H4 (cell line): ENCODE results near the gene LYRM4. TPM values are rescaled to one million over a fixed set of nuclear protein-coding genes. Genes with fewer than 3 reads are reported as not detected.
A peak's percentile ranks its signal among the peaks of the same experiment; 100 is the strongest.

Experiments used
- DNase-seq: peaks from one replicate; pipeline ENCODE4 v3.0.0-alpha.2; 2015; ENCODE audit warnings: low spot score
- total RNA-seq: library from RNA; depleted of rRNA; stranded (reverse); fragments of >200 nt; shearing (Covaris generic); gene quantifications from 2 replicates; pipeline ENCODE4 v1.2.3, GENCODE V29; 2014

LYRM4 gene
- total RNA-seq, 1 experiment from 2014 or later: 33.0 TPM

DNA sequence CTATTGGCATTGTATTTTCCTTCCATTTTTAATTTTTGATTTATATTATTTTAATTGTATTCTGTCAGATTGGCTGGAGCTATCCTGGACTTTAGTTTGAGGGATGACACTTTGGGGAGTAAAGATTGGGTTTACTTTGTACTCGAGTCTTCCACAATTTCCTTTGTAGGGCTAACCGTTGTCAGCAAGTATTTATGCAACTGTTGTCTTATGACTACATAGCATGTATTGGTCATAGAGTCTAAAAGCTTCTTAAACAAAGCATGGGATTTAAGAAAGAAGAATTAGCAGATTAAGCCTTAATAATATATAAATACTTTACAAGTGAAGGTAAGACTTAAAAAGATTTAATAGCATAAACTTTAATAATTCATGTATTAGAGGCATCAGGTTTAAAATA lies 20.2 kb upstream of the LYRM4 start:
- DNase-seq: no peak

GRCh38 chr6:5279891-5280338 lies 19.2 kb upstream of the LYRM4 start:
- DNase-seq: no peak

- no peak for DNase-seq
Measured at GRCh38 chr6:5278565-5279120, 17.9 kb upstream of the LYRM4 start.

GRCh38 chr6:5278047-5278446 lies 17.3 kb upstream of the LYRM4 start:
- no peak for DNase-seq

GRCh38 chr6:5277589-5277988 lies 16.8 kb upstream of the LYRM4 start:
- DNase-seq: no peak

DNA sequence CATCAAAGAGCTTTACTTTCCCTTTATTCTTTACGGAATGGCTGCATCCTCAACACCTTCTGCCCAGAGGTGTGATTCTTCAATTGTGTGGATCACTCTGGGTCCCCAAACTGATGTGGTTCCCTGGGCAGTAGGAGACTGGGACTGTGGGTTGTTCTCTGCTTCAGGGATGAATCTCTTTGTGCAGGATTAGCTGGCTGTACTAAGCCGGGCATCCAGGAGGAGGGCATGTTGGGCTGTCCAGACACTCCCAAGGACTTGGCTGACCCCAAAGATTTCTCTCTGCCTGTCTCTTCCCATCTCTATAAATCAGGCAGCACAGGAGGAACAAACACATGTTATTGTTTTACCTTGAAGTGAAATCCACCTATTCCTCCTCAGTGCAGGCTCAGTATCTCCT lies 15.8 kb upstream of the LYRM4 start:
- DNase-seq: no peak

- DNase-seq: no peak
Measured at GRCh38 chr6:5275497-5275896, 14.7 kb upstream of the LYRM4 start.

- no peak for DNase-seq
Measured at GRCh38 chr6:5274231-5274630, 13.5 kb upstream of the LYRM4 start.

DNA sequence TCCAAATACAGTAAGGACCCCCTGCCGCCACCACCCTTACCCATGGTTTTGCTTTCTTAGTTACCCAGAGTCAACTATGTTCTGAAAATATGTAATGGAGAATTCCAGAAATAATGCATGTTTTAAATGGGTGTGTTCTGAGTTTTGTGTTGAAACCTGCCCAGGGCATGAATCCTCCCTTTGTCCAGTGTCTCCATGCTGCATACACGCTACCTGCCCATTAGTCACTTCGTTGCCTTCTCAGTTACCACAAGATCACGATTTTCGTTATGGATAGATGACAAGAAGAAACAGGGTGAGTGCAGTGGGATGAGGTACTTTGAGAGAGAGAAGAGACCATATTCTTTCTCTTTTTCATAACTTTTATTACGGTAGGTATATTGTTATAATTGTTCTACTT lies 11.2 kb upstream of the LYRM4 start:
- no peak for DNase-seq

GRCh38 chr6:5270093-5270680 lies 9.4 kb upstream of the LYRM4 start:
- DNase-seq: no peak

DNA sequence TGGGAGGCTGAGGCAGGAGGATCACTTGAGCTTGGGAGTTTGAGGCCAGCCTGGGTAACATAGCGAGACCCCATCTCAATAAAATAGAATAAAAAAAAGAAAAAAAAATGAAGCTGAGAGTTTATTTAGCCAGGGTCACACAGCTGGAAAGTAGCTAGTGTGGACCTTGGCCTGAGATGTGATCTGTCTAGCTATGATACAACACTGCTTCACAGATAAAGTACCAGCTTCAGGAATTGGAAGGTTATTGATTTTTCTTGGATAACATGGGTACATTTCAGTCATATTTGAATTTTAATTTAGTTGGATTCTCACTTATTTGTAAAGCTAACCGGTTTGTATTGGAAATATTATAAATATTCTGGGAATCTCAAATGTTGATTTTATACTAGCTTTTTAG lies 5.7 kb upstream of the LYRM4 start:
- no peak for DNase-seq

DNA sequence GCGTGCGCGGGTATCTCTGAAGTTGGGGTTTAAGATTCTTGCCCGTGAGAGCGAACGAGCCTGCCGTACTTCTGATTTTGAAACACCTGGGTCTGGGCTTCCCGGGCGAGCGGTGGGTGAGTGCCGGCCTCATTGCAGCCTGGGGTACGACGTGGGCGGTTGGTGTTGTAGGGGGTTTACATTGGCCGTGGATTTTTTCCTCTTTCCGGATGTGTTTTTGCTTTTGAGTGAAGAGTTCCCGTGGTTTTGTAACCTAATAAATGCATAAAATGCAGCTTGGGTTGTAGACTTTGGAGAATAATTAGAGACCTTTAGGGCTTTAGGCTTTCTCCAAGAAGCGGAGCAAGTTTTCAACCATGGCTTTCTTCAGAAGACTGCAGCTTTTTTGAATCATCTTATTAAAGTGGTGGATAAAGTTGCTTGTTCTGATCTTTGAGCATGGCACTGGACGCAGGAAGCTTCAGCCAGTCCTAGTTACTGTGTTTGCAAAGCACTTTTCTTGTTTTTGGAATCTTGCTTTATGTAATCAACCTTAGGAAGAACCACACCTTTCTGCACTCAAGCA lies 877 bp upstream of the LYRM4 start:
- no peak for DNase-seq

DNA sequence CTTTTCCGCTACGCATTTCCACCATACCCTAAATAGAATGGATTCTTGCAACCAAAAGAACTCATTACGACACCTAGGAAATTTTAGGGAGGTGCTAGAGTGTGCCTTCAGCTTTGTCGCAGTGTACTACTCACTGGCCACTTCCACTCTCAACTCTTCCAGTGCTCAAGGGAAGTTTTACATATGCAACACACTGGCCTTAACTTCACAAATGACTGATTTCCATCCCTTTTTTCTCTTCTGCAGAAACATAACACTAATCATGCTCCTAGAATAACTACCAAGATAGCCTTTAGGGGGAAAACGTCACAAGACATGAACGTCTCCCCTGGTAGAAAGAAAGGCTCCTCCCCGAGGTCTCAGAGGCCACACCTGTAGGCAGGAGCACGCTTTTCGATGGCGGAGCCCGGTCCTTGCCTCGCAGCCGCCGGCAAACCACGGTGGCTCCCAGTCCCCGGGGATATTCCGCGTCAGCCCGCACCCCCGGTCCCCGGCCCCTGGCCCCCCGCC lies 584 bp downstream of the LYRM4 start:
- DNase-seq: peak; percentile 48

- no peak for DNase-seq
Measured at GRCh38 chr6:5259428-5259827, 1.3 kb downstream of the LYRM4 start.

DNA sequence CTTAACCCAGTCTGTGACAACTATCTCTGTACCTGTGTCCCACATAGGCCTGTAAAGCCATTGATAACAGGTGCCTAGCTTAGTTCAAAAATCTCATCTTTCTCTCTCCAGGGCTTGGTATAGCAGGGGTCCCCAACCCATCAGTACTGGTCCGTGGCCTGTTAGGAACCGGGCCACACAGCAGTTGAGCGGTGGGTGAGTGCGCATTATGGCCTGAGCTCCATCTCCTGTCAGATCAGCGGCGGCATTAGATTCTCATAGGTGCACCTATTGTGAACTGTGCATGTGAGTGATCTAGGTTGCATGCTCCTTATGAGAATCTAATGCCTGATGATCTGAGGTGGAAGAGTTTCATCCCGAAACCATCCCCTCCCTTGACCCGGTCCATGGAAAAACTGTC lies 3.4 kb downstream of the LYRM4 start:
- no peak for DNase-seq

- no peak for DNase-seq
Measured at GRCh38 chr6:5256952-5257351, 3.8 kb downstream of the LYRM4 start.

DNA sequence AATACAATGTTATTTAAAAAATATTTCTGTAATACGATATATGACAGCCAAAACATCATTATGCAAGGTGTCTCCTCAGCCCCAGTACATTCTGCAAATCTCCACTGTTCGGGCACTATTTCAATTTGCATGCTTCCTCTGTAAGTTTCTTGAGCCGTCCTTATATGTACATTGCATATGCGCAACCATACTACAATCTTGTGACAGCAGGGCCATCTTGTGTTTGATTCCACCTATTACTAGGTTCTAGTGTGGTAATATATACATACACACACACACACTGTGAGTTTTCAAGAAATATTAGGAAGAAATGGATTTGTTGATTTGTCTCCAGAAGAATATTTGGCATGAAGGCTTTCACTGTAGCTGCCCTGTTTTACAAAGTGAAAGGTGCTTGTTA lies 9.8 kb downstream of the LYRM4 start:
- DNase-seq: no peak

DNA sequence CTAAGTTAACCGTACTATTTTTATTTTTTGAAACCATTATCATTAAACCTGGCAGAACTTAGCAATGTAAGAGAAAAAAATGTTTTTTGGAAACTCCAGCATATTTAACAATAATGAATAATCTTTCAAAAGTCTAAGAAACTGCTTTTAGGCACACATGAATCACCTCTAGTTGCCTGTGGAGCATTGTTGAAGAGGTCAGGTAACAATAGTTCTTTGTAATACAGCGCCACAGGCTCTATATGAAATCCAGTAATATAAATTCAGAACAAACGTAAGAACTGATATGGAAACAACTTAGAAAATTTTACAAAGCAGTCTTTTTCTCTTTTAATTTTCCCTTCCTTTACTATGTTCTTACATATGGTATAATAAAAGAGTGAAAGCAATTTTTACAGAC lies 10.3 kb downstream of the LYRM4 start:
- DNase-seq: no peak

GRCh38 chr6:5249451-5250122 lies 11.2 kb downstream of the LYRM4 start:
- DNase-seq: no peak

- no peak for DNase-seq
Measured at GRCh38 chr6:5248302-5249098, 12.2 kb downstream of the LYRM4 start.

DNA sequence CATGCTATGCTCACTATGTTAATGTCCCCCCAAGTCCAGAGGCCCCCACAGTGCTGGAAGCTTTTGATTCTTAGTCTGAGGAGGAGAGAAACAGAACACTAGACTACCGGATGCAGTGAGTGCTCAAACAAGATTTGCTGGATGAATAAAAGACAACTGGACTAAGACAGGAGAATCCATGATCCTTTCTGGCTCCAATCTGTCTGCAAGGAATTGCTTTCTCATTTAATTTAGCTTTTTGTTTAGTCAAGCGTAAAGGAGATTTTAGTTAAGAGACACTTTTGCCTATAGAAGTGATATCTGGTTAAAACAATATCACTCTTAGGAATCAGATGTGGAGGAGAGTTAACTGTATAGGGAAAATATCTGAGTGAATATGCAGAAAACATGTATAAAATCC lies 13.5 kb downstream of the LYRM4 start:
- DNase-seq: no peak
